Measurements from ENCODE around the gene RASSF4. TPM values are rescaled to one million over a fixed set of nuclear protein-coding genes. Genes with fewer than 3 reads are reported as not detected.

Gene RASSF4
- polyA plus RNA-seq, 3 donors, result 24.2 to 36.0 (median 33.9) TPM

DNA sequence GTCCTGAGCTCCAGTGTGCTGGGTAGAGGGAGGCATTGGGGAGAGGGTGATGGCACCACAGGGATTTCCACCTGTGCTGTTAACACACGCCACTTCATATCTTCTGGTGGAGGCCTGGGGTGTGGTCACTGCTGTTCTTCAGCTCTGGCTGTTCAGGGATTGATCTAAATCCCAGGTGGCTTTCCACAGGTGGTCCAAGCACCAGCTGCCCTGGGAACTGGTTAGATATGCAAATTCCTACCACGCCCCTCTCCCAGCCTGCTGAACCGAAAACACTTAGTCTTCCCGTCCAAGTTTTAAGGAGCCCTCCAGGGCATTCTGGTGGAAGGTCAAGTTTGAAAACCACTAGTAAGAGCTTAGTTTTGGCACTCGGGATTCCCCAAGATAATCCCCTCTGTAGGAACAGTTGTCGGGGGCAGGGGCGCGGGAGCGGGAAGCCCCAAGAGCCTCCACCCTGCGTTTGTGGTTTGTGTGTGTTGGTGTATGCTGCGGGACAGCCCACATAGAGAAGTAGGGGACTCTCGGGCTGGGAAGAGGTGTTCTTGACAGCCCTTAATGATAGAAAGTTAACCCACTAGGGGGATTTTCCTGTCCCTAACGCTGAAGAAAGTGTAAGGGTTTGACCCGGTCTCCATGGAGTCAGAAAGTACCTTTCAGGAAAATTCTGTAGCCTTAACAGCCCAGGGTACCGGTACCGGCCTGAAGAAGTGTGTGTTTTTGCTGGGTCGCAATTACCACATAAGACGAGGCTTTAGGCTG is 13.9 kb downstream of the RASSF4 start:
- no peak for DNase-seq

GRCh38 chr10:44974082-44974627 is 14.6 kb downstream of the RASSF4 start:
- no peak for DNase-seq

- DNase-seq, result no peak
These were observed 15.2 kb downstream of the RASSF4 start for GRCh38 chr10:44974628-44975430.

- no peak for DNase-seq
These were observed 16.1 kb downstream of the RASSF4 start for GRCh38 chr10:44975431-44976331.

- no peak for DNase-seq
These were observed 17.0 kb downstream of the RASSF4 start for GRCh38 chr10:44976352-44977198.

DNA sequence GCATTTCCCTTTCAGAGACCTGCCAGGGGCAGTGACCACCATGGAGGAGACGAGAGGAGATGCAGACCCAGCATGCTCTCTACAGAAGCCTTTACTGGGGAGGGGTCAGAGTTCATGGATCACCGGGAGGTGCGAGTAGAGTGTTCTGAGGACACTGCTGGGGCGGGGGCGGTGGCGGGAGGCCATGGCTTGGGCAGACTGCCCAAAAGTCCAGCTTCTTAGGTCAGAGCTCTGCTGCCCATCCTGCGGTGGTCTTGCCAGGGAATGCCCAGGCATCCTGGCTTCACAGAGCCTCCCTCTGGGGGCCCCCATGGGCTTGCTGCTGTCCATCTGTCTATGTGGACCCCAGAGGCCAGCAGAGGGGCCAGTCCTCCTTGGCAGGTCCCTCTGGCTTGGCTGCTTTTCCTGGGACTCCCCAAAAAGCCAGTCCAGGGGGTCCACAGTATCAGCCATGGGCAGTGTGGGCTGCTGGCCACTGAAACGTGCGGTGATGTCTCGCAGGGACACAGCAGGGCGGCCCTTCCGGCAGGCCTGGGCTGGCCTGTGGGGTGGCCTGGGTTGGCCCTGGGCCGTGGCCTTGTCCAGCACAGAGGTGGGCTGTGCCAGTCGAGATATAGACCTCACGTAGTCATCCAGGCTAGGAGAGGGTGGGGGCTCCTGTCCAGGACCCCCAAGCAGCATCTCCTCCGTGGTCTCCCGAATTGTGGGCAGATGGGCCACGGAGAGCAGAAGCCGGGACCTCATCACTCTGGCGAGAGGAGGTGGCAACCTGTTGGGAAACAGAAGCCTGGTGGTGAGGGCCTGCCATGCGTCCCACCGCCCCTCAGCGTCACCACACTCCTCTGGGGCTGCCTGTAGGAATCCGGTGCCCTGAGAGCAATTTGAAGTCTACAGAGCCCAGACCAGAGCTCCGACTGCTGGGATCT is 17.9 kb downstream of the RASSF4 start:
- no peak for DNase-seq

DNA sequence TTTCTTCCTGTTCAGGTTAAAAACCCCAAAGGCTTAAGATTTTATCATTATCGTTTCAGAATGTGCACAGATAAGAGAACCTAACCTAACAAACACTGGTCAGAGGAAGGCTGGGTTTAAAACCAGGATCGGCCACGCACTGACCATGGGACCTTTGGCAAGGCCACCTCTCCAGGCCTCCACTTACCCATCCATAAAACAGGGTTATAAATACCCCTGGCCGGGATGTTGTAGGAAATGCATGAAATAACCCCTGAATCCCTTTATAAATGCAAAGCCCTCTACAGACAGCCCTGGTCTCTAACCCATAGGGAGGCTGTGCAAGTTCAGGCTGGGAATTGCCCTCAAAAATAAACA is 18.6 kb downstream of the RASSF4 start:
- no peak for DNase-seq

DNA sequence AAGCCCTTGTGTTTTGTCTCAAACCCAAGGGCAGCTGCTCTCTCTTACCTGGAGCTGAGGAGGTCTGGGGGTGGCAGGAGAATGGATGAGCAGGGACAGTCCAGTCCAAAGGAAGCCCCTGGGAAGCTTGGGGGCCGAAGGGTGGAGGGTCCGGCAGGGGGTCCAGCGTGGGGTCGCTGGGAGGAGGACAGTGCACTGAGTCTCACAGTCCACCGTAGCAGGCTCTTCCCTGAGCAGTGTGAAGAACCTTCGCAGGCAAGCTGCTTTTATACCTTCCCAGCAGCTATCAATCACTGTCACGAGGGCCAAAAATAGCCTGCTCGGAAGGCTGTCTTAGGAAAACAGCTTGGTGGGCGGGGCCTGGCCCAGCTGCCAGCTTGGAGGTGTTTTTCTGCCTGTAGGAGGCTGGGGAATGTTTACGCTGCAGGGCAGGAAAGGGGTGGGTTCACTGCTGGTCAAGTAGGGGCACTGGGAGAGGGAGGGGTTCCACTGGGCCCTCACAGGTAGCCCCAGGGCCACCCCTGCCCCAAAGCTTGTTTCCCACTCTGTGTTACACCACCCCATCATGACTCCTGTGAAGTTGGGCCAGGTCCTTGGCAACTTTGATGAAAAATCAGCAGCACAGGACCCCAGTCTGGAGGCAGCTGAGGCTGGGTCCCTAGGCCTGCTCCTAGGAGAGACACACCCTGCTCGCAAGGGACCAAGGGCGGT is 19.1 kb downstream of the RASSF4 start, which contains the start of gene DEPP1:
DEPP1 (minus strand) TSS at position 240 of the 711 bp plus-strand sequence. CDS start 779 bp downstream, outside the sequence.
- DNase-seq, result peak; percentile 98

DNA sequence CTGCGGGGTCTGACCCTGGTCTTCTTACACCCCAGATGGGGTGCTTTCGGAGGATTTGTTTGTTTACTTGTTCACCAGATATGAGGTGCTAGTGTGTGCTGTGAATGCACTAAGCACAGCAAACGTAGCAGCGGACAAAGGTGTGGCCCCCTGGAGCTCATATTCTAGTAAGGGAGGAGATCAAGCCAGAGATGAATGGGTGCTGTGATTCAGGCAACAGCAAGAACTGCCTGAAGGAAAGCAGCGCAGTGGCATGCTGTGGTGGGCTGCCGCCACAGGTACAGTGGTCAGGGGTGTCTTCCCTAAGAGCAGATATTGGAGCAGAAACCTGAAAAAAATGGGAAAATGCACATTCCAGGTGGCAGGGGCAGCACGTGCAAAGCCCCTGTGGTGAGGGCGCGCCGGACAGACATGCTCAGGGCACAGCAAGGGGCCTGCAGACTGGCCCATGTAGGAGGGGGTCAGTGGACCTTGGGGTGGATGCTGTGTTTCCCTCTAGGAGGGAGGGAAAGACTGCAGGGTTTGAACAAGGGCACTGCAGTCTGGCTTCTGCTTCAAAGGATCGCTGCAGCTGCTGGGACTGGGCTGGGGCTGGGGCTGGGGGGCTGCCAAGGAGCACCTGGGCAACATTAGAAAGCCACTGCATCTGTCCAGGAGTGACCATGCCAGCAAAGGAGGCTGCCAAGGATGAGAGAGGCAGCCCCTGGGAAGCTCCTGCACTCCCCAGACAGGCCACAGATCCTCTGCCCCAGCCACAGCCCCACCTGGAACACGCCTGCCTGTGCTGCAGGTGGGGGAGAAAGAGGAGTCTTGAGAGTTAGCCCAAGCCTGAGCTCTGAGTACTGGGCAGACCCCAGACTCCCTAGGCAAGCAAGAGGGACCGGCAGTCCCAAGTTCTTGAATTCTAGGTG is 19.9 kb downstream of the RASSF4 start:
- DNase-seq, result no peak

GRCh38 chr10:44980309-44981171 is 20.9 kb downstream of the RASSF4 start:
- no peak for DNase-seq

DNA sequence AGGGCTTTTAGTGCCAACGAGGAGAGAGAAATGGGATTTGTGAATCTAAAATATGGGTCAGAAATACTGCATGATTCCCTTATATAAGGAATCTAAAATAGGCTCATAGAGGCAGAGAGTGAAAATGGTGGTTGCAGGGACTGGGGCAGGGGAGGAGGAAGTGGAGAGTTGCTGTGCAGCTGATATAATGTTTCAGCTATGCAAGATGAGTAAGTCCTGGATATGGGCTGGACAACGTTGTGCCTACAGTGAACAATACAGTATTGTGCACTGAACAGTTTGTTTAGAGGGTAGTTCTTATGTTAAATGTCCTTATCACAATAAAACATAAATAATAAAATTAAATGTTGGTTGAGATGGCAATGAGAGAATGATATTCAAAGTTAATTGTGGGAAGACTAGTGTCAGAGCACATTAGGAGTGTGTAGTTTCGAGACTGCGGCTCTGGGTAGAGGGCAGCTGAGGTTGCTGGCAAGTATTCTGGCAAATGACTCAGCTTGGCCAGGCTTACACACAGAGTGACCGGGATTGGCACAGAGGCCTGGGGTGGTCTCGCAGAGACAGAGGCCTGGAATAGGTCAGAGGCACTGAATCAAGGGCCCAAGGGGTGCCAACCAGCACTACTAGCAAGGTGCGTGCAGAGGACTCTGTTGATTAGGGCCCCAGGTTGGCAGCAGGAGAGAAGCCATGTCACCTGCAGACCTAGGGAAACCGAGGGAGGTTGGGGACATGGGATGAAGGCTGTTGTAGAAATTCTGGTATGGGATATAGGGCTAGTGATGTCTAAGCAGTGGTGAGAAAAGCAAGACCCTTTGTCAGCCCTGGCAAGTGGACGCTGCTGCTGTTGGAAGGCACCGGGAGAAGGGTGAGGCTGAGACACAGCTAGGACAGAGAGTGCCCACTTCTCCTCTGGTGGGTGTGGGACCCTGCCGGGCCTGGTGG is 21.8 kb downstream of the RASSF4 start:
- no peak for DNase-seq

DNA sequence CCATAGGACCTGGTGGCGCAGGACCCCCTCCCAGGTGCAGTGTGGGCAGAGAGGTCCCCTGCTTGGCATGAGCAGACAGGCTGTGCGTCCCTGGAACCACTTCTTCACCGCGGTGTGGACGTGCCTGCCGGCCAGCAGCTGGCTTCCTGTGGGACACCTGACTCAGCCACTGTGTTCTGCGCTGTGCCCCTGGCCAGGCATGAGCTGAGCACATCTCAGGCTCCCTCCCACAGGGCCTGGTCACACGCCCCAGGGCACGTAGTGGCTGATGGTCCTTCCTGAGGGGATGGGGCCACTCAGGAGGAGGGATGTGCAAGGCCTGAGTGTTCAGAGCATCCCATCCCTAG is 22.5 kb downstream of the RASSF4 start:
- no peak for DNase-seq

DNA sequence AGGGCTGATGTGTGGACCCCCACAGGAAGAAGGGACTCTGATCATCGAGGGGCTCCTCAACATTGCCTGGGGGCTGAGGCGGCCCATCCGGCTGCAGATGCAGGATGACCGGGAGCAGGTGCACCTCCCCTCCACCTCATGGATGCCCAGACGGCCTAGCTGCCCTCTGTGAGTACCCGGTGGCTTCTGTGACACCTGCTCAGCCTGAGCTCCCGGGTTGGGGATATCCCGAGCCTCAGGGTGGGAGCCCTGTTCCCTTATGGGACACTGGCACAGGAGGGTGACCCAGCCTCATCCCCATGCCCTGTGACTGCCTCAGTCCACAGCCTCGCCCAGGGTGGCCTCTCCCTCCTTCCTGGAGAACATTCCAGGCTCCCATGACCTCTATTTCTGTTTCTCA is 22.9 kb downstream of the RASSF4 start:
- no peak for DNase-seq

- DNase-seq, result no peak
These were observed 23.7 kb downstream of the RASSF4 start for GRCh38 chr10:44983066-44983894.

- no peak for DNase-seq
These were observed 24.3 kb downstream of the RASSF4 start for GRCh38 chr10:44983895-44984278.
